Medulla oblongata (tissue), 1 donor: ENCODE measurements around the gene MLLT10.
A peak's percentile ranks its signal among the peaks of the same experiment; 100 is the strongest.

Source experiments
- DNase-seq: peaks from one replicate; pipeline ENCODE4 v3.0.0-alpha.2; 2015; ENCODE audit errors: extremely low spot score

The MLLT10 gene

DNA sequence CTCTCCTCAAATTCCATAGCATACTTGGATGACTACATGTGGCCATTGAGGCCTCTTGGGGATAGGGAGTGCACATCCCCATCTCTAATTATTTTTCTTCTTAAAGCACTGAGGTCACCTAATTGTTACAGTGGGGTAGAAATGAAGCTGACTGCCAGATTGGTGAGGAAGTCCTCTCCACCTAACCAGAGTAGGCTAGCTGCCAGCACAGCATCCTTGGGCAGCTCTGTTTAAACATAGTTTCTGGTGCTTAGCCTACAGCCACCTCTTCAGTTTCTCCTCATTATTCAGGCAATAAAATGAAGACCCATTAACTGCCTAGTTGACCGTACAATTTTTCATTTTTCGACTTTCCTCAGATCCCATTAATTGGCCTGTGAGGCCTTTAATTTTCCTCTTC, 104.6 kb downstream of the MLLT10 start:
- no peak for DNase-seq

DNA sequence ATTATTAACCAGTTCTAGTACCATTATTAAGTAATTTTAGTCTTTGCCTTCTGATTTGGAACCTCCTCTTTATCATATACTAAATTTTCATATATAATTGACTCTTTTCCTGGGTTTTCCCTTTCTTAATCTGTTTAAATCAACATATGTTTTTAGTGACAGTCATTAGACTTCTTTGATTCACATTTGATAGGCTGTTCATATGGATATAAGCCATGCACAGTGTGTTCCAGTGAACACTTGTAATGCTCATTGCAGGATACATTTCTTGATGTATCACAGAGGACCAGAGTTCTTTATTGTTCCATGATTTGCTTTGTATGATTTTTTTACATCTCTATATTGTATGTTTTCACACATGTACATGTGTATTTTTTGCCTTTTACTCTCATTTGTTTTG, 114.0 kb downstream of the MLLT10 start:
- no peak for DNase-seq

DNA sequence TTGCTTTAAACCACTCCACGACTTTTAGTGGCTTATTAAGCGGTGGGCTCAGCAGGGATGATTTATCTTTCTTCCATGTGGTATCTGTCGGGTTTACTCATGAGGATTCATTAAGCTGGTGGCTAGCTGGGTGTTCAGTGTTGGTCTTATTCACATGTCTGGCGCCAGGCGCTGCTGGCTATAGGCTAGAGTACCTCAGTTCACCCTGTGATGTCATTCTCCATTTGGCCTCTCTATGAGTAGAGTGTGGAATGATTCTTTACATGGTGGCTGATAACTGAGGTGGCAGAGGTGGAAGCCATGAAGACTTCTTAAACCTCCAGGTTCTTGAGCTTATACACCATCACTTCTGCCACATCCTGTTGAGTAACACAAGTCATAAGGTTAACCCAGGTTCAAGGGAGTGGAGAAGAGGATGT, 115.4 kb downstream of the MLLT10 start:
- DNase-seq, result no peak

DNA sequence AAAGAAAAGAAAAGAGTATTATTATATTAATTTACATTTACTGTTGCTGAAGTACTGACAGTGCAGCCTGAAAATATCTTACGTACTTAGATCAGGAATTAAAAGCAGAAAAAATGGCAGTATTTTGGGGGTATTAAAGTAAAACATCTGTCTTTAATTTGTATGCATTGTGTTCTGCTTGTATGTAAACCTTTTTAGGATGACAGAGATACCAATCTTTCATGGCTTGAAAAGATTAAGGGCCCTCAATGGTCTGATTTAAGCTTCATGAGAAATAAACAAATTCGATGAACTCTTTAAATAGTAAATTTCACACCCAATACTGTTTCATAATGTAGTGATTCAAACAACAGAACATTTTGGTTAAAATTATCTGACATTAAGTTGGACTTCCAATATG, 116.3 kb downstream of the MLLT10 start:
- DNase-seq, result no peak

DNA sequence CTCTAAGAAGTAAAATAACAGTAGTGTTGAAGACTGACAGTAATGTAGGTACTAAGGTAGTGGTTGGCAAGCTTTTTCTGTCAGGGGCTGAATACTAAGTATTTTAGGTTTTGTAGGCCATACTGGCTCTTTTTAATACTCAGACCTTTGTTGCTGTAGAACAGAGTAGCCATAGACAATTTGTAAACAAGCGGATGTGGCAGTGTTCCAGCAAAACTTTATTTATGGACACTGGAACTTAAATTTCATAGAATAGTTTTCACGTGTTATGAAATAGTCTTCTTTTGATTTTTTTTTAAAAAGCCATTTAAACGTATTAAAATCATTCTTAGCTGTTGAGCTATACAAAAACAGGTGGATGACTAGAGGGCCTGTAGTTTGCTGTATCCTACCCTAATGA, 121.2 kb downstream of the MLLT10 start:
- no peak for DNase-seq

DNA sequence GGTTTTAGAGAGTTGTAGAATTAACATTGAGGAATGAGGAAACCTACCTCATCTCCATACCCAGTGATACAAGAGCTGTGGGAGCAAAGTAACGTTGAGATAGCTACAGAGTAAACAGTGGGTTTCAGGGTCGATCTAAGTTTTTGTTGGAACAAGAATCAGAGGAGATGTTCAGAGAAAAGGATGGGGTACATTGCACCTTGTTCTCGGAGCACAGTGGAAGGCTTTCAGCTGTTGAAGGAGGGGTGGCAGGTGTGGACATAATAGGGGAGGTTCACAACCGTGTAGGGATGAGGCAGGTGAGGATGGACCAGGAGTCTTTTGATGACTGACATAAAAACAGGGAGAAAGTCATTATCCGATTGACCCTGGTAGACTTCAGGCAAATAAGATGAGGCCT, 121.7 kb downstream of the MLLT10 start:
- no peak for DNase-seq

DNA sequence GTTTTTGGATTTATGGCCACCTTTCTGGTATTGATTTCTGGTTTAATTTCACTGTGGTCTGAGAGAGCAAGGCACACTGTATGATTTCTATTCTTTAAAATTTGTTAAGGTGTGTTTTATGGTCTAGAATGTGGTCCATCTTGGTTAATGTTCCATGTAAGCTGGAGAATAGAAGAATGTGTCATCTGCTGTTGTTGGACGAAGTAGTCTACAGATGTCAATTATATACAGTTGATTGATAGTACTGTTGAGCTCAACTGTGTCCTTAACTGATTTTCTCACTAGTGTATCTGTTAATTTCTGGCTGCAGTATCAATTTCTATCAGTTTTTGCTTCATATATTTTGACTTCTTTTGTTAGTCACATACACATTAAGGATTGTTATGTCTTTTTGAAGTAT, 127.1 kb downstream of the MLLT10 start:
- DNase-seq, result no peak

DNA sequence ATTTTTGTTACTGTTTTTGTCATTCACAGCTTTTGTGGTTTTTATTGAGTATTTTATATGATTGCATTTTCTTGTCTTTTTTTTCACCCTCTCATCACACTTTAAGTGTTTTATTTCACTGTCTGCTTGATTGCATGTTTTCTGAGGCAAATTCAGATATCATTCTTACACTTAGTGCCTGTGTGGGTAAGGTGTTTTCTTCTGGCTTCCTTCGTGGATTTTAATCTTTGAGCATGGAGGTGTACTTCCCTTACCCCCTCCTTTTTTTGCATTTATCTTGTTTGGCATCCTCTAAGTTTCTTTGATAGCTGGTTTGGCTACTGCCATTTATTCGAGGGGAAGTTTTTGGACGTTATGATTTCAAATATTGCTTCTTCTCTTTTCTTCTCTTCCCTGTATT, 127.9 kb downstream of the MLLT10 start:
- no peak for DNase-seq

DNA sequence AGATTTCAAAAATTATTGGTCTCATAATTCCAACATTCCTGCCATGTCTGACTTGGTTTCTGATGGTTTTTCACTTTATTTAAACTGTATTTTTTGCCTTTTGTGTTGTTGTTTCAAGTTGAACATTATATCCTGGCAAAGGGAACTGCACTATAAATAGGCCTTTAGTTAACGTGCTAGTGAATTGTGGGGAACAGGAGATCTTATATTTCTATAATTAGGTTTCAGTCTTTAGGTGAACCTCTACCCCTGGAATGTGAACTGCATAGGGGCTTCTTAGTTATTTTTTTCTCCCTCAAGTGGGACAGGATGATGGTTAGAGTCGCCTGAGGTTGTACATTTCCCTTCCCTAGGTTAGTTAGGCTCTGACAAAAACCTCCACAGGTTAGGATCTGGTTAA, 128.6 kb downstream of the MLLT10 start:
- DNase-seq, result no peak

DNA sequence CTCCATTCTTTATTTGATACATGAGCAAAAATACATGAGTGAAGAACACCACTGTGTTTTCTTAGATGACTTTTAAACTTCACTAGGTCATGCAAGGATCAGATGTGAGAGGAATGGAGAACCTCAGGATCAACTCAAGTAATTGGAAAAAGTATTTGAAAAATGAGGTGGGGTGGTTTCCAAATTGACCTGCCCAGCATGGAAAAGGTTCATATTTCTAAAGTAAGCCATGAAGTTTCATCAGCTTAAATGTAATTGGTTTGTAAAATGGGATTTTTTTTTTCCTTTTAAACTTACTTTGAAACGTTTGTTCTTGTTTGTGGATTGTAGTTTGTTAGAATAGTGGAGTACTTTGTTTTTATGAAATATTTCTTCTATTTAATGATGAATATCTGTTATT, 134.8 kb downstream of the MLLT10 start:
- DNase-seq, result no peak

DNA sequence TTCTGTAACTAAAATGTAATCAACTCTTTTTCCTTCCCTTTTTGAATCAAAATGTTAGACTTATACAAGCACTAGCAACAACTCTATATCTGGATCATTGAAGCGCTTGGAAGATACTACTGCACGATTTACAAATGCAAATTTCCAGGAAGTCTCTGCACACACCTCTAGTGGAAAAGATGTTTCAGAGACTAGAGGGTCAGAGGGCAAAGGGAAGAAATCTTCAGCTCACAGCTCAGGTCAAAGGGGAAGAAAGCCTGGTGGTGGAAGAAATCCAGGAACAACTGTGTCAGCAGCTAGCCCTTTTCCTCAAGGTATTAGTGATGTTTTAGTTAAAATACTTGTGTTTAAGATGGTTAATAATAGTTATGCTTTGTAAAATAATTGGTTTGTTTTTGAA, 136.4 kb downstream of the MLLT10 start:
- no peak for DNase-seq

DNA sequence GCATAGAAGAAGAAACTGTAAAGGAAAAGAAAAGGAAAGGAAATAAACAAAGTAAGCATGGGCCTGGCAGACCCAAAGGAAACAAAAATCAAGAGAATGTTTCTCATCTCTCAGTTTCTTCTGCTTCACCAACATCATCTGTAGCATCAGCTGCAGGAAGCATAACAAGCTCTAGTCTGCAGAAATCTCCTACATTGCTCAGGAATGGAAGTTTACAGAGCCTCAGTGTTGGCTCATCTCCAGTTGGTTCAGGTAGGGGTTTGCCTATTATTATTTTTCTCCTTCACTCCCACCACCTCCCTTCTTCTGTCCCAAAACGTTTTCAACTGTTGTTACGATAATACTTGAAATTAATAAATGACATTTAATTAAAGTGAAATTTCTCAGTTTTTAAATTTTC, 139.6 kb downstream of the MLLT10 start:
- no peak for DNase-seq

DNA sequence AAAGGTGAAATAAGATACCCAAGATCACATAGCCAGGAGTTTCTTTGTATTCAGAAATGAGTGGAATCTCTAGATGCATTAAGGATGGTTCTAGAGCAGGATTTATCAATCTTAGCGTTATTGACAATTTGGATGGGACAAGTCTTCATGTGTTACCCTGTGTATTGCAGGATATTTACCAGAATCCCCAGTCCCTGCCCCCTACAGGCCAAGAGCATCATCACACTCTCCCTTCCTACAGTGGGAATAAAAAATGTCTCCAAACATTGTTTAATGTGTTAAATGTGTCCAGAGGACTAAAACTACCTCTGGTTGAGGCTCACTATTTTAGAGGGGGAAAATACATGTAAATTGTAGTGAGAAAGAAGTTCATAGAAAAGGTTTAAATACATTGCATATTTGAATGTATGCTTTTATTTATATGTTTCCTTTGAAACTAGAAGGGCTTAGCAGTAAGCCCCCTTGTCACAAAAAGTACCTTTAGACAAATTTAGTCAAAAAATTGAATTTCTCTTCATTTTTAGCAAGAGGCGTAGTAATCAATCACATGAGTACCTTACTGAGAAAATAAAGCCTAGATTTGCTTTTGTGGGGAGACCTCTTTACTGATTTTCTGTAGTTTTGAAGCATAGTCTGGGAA, 141.2 kb downstream of the MLLT10 start:
- DNase-seq, result peak; percentile 28

DNA sequence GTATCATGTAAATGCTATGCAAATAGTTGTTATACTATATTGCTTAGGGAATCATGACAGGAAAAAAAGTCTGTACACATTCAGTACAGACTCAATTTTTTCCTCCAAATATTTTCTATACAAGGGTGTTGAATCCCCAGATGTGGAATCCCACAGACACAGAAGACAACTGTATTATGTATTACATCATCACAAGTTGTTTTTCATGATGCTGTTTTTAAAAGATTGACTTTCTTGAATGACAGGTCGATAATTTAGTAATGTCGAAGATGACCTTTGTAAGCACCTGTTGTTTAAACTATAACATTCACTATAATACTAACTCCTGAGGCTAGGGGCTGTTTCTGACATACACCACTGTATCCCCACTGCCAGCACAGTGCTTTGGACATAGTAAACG, 143.5 kb downstream of the MLLT10 start:
- DNase-seq, result no peak

DNA sequence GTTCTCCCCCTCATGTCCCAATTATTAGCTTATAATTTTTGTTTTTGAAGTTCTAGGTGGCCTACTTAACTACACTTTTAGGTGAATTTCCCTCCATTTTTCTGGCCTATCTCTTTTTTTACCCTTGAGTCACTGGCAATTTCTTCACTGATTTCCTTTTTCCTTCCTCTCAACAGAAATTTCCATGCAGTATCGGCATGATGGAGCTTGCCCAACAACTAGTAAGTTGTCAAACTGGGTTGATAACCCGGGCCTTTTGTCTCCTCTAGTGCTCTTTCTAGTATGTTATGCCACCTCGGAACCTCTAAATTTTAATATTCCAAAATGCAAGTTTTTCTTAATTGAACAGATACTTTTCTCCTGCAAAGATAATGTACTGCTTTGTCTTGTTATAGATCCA, 147.1 kb downstream of the MLLT10 start:
- DNase-seq, result no peak

DNA sequence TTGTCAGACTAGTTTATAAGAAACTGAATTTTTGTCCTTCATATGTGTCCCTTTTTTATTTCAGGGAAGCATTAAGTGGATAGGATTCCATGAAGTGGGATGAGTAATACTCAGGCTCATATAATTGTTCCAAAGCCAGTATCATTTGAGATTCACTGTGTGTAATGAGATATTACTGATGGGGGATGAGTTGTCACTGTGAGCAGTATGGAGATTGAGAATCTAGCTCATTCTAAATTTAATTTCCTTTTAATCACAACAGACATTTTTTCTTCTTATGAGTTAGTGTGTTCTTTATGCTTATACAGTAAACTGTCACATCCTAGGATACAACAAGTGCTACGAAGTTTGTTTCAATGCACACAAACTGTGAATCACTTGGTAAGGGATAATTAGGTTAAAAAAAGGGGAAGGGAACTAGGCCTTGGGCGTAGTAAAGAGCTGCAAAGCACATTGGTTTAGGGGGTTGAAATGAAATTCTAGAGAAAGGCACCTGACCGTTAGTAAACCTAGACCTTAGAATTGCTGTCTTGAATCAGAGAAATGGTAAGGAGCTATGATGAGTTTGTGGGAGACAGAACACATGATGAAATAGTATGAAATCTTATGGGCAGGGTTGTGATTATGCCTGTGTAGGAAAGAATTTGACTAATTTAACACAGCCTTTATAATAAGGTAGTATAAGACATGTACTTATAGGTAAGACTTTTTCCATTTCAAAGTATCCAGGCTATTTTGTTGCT, 153.4 kb downstream of the MLLT10 start:
- DNase-seq, result no peak

DNA sequence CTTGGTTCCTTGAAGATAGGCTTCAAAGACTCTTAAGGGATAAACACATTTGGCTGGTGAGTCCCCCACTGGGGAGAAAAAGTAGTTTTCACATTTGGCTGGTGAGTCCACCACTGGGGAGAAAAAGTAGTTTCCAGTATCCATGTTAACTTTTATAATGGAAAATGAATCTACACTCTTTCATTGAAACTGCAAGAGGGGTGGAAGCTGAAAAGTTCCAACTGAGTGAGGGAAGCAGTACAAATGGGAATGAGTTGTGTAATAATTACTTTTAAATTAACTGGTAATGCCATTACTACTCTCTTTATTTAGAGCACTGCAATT, 153.9 kb downstream of the MLLT10 start:
- DNase-seq, result no peak

DNA sequence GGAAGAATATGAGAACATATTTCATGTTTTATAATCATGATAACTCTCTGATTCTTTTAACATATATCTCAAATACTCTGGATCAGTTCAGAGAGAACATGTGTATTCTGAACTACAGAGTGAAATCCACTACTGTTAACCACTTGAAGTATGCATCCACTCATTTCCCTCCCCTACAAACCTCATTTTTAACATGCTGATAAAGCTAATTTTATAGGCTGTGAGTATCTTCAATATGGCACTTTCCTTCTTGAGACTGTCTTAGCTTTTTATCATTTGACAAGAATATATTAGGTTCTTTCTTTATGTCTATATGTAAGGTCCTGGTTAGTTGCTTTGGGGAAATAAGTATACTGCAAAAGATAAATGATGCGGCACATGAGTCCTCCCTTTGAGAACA, 154.8 kb downstream of the MLLT10 start:
- DNase-seq, result no peak

DNA sequence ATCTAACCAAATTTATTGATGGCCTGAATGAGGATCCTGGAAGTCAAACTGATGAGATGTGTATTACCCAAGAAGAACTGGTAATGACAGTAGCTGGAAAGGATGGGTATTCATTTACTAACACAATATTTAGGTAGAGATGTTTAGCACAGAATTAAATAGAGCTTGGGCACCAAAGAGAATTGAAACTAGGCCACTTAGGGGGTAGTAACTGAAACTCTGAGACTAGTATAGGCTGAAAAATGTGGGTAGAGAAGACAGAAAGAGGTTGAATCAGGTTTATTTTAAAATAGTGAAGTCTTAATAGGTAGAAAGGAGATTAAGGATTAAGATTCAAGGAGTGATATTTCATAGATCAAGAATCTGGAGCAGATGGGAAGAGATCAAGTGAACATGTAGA, 155.8 kb downstream of the MLLT10 start:
- DNase-seq, result no peak

DNA sequence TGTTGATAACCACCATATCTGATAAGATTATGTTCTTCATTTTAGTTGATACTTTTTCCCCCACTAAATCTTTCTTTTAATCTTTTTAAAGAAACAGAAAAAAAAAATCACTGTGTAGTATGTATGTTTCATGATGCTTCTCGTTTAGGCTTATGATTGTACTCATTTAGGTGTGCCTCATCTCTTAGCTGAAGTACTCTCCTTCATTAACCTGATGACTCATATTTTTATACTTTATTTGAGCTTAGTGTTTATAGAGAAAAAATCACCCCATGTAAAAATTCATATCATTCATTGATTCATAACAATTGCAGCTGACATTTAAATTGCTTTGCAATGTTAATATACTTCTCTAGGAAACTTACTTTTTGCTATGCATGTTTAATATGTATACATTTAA, 158.9 kb downstream of the MLLT10 start:
- no peak for DNase-seq

DNA sequence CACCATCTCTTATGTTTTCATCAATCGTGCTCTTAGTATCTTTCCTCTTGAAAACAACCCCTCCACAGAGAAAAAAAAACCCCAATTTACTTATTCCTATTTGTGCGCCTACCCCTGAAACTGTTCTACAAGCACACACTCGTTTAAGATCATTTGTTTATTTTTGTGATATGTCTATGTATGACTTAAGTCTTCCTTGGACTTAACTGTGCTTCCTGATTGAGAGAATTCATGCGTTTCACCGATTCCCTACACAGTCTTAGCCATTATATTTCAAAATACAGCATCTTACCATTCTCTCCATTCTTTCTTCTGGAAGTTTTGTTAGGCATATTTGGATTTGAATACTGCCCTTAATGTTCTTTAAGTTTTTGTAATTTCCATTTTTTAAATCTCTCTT, 159.4 kb downstream of the MLLT10 start:
- DNase-seq, result no peak

DNA sequence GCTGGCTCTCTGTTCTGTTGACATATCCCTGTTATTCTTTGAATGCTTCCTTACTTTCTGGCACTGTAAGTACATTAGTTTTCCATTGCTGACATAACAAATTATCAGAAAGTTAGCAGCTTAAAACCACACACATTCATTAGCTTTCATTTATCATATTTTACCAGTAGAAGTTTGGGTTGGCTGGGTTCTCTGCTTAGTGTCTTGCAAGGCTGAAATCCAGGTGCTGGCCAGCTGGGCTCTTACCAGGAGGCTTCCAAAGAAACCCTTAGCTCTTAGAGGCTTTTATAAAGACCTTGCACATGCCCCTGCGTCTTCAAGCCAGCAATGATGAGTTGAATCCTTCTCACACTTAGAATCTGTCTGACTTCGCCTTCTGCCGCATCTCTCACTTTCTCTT, 160.6 kb downstream of the MLLT10 start:
- peak; percentile 22 for DNase-seq

DNA sequence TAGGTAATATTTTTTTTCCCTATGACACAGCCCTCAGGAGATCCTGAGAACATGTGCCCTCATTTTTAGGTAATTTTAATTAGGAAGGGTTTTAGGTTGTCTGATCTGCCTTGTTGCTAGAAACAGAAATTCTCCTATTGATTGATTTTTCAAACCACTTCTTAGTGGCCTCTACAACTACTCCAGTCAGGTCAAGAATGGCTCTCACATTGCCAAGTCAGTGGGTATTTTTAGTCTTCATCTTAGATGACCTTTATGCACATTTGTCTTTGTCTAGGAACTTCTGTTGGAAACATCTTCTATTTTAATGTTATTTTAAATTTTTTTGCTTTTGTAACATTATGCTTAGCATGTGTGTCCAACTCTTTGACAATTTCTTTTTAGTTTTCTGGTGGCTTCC, 162.3 kb downstream of the MLLT10 start:
- no peak for DNase-seq

DNA sequence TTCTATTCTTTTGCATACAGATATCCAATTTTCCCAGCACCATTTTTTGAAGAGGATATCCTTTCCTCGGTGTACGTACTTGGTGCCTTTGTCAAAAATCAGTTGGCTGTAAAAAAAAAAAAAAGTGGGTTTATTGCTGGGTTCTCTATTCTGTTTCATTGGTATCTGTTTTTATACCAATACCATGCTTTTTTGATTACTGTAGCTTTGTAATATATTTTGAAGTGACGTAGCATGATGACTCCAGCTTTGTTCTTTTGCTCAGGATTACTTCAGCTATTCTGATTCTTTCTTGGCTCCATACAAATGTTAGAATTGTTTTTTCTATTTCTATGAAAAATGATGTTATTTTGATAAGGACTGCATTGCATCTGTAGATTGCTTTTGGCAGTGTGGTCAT, 165.5 kb downstream of the MLLT10 start:
- DNase-seq, result no peak
